Cortex of kidney (tissue), 1 donor: ENCODE measurements around the gene ZIK1.

Experiments used
- DNase-seq: peaks from one replicate; lab custom pipeline; 2025; lab: John Stamatoyannopoulos, UW

The ZIK1 gene

GRCh38 chr19:57611113-57611512 is 27.2 kb downstream of the ZIK1 start:
- no peak for DNase-seq

DNA sequence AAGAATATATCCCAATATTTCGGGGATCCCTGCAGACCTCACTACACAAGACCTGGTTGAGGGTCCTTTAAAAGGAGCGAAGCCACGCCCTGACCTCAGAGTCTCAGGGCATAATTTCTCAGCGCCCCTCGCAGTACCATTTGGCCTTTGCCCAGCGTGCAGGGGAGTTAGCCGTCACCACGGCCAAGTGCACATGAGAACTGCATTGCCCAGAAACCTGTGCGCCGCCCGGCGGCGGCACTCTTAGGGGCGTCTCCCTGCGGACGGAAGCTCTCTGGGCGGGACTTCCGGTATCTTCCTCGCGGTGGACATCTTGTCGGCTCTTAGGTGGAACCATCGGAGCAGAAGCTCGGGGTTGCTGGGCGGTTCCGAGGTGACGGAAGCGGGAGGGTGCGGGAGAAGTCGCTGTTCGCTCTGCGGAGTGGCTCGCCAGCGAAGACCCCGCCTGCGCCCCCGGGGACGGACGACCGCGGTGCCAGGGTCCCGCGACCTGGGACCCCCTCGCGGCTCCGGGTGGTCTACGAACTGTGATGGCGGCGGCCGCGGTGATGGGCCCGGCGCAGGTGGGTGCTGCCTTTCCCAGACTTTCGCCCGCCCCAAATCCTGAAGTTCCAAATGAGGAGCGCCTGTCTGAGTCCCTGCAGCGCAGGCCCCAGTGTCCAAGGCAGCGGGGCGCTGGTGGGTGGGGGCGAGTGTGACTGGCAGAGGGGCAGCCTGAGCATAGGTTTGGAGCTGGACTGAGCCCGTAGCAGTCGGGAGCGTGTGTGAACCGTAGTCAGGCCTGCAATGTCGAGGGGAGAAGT is 30.2 kb downstream of the ZIK1 start, which contains the start of gene ZNF134:
ZNF134 (plus strand) TSS at position 302 of the 803 bp plus-strand sequence. CDS start 5,227 bp downstream, outside the sequence.
- no peak for DNase-seq

GRCh38 chr19:57615346-57615745 is 31.4 kb downstream of the ZIK1 start:
- no peak for DNase-seq

- no peak for DNase-seq
These were observed 36.9 kb downstream of the ZIK1 start for GRCh38 chr19:57620673-57621348.

GRCh38 chr19:57623091-57623490 is 39.1 kb downstream of the ZIK1 start:
- no peak for DNase-seq

DNA sequence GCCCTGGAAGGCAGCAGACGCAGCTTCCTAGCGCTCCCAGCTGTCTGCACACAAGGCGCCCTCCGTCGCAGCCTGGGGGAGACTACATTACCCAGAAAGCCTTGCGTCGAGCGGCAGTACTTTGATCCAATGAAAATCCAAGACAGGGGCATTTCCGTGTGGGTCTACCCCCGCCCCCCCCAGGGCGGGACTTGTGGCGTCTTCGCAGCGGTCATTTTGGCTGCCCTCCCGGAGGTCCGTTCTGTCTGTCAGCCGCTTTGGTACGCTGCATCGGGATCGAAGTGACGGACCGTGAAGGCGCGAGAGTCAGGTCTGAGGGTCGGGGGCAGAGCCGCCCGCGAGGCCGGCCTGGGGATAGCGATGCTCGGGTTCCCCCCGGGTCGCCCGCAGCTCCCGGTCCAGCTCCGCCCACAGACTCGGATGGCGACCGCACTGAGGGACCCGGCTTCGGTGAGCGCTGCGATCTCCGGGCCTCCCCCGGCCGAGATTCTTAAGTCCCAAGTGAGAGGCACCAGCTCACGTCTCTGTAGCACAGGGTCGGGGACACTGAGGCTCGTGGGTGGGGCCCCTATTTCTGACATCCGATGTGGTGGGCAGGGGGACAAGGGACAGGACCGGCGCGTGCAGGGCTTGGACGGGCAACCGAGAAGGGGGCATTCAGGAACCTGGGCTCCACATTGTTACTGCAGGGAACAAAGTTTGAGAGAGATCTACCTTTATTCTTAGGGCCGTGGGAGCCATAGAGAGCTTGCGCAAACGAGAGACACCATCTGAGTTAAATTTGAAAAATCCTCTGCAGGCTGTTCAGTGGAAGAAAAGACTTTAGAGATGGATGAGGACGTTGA is 49.3 kb downstream of the ZIK1 start, which contains the start of gene ZNF211:
ZNF211 (plus strand) TSS at position 182 of the 845 bp plus-strand sequence; CDS start at position 361, 179 bp downstream.
- DNase-seq = no peak

- no peak for DNase-seq
These were observed 49.8 kb downstream of the ZIK1 start for GRCh38 chr19:57633832-57634131.

- DNase-seq = no peak
These were observed 53.4 kb downstream of the ZIK1 start for GRCh38 chr19:57637379-57637778.

- DNase-seq = no peak
These were observed 57.8 kb downstream of the ZIK1 start for GRCh38 chr19:57641715-57642234.

DNA sequence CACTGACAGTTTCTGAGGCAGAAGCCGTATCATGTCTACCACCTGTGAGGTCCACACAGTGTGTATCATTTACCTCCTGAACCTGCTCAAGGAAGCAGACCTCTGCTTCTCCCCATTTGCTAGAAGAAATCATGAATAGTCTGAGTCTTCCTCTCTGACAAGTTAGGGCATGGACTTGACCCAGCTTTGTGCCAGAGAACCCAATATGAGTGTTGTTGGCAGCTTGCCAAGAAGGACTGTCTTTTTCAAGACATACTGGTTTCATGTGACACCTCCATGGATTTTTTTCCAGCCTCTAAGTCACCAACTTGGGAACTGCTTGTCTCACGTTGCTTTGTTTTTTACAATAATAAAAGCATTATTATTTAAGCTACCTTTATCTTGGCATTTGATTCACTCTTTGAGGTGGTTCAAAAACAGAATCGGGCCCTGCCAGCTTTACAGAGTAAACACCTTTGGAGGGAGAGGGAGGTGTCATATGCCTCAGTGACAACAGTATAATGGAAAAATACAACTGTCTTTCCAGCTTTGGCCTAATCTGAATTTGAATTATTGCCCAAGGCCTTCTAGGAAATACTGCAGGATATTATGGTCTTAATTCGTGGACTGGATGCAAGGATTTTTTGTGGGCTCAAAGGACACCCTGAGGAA is 58.6 kb downstream of the ZIK1 start:
- no peak for DNase-seq
